Left ventricle myocardium inferior (tissue), 1 donor: ENCODE measurements around the gene FLII. TPM values are rescaled to one million over a fixed set of nuclear protein-coding genes. Genes with fewer than 3 reads are reported as not detected.

Source experiments
- DNase-seq: peaks from one replicate; pipeline ENCODE4 v3.0.0-alpha.2; 2020
- H3K27ac ChIP-seq: fragments of 200-600 bp; replicated peaks from 2 replicates; pipeline ENCODE4 v1.8.0; 2021
- H3K27me3 ChIP-seq: fragments of 200-600 bp; 2 replicates; pipeline ENCODE4 v1.8.0; 2021; ENCODE audit warnings: low read depth
- H3K36me3 ChIP-seq: fragments of 200-600 bp; 2 replicates; pipeline ENCODE4 v1.8.0; 2021
- H3K4me1 ChIP-seq: fragments of 200-600 bp; 2 replicates; pipeline ENCODE4 v1.8.0; 2021
- H3K4me3 ChIP-seq: fragments of 200-600 bp; 2 replicates; pipeline ENCODE4 v1.8.0; 2021; ENCODE audit warnings: mild to moderate bottlenecking, moderate library complexity
- H3K9me3 ChIP-seq: fragments of 200-600 bp; replicated peaks from 2 replicates; pipeline ENCODE4 v1.8.0; 2021
- intact Hi-C: fragments of 100-400 bp; cut with micrococcal nuclease; formaldehyde crosslinking; loops from one replicate; pipeline ENCODE4 v1.11.0; 2022
- total RNA-seq: library from RNA; stranded (reverse); fragmentation: NEBNext Ultra II Directional; extraction: Animal tissue kit (Norgen Biotek cat#: 25700); gene quantifications from one replicate; pipeline ENCODE4 v1.2.1, GENCODE V29; 2021
- TF ChIP-seq, protein P1 (sequence below): fragments of 200-600 bp; IDR thresholded peaks from 2 replicates; pipeline ENCODE4 v1.8.0; 2021; ENCODE audit warnings: antibody characterized with exemption, mild to moderate bottlenecking, borderline replicate concordance
- donor health status: DM: no; HTN: yes; CAD: no; lungs with severe emphysema.

Gene FLII
- total RNA-seq, 1 donor from 2014 or later: 257 TPM

DNA sequence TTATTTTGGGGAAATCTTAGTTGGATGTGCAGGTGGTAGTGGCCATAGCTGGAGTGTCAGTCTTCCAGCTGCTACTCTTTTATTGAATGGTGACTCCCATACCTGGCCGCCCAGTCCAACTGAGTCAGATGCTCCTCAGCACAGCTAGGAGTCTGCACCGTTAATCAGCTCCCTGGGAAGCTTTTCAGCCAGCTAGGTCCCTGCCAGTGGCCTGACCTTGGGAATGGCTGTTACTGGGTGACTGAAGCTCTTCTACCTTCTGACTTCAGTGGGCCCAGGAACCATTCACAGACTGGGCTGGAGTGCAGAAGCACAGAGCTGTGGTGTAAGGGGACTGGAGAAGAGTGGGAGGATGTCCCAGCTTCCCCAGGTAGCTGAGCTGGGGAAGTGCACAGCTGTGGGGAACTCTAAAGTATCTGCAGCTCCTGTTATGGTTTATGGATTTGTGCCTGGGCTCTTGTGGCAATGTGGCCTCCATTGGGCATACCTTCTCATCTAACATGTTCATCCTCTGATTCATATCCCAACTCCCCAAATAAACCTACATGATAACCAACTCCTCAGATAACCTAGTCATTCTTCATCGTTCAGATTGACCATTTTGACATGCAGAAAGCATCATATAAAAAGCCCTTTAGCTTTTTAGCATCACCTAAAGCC, 60.9 kb downstream of the FLII start:
- TF ChIP-seq, protein P1, sequence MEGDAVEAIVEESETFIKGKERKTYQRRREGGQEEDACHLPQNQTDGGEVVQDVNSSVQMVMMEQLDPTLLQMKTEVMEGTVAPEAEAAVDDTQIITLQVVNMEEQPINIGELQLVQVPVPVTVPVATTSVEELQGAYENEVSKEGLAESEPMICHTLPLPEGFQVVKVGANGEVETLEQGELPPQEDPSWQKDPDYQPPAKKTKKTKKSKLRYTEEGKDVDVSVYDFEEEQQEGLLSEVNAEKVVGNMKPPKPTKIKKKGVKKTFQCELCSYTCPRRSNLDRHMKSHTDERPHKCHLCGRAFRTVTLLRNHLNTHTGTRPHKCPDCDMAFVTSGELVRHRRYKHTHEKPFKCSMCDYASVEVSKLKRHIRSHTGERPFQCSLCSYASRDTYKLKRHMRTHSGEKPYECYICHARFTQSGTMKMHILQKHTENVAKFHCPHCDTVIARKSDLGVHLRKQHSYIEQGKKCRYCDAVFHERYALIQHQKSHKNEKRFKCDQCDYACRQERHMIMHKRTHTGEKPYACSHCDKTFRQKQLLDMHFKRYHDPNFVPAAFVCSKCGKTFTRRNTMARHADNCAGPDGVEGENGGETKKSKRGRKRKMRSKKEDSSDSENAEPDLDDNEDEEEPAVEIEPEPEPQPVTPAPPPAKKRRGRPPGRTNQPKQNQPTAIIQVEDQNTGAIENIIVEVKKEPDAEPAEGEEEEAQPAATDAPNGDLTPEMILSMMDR: no peak
- intact Hi-C loops: no loop called here
- DNase-seq: no peak
- H3K9me3 ChIP-seq: no peaks in the 10 kb centered on the region
- H3K4me3 ChIP-seq: no peak overlapping the region
- peak overlapping the region; percentile 33 for H3K27ac ChIP-seq
- peaks cover 39% of the 10 kb centered on the region for H3K36me3 ChIP-seq
- no peaks in the 10 kb centered on the region for H3K27me3 ChIP-seq
- peaks cover 99% of the 10 kb centered on the region for H3K4me1 ChIP-seq

GRCh38 chr17:18195246-18195645, 63.3 kb downstream of the FLII start:
- H3K27me3 ChIP-seq: no peaks in the 10 kb centered on the region
- H3K4me3 ChIP-seq: no peak overlapping the region
- H3K9me3 ChIP-seq: no peaks in the 10 kb centered on the region
- intact Hi-C loops: no loop called here
- DNase-seq: no peak
- H3K27ac ChIP-seq: no peak overlapping the region
- H3K36me3 ChIP-seq: peaks cover 35% of the 10 kb centered on the region
- H3K4me1 ChIP-seq: peaks cover 99% of the 10 kb centered on the region
- TF ChIP-seq, protein P1: no peak

Other genes with a start within 250 kb of the FLII start
- gene ATPAF2, start 219.6 kb downstream of the FLII start, total RNA-seq: 37.5 TPM
- 18.0 TPM for gene GID4, start 219.3 kb downstream of the FLII start, total RNA-seq
- gene DRG2, start 170.8 kb downstream of the FLII start, total RNA-seq: 20.2 TPM
- 0.25 TPM for gene MYO15A, start 150.0 kb downstream of the FLII start, total RNA-seq
- 179 TPM for gene ALKBH5, start 74.9 kb downstream of the FLII start, total RNA-seq
- 8.8 TPM for gene LLGL1, start 33.1 kb downstream of the FLII start, total RNA-seq
- 37.0 TPM for gene MIEF2, start 1.9 kb upstream of the FLII start, total RNA-seq
- 10.4 TPM for gene TOP3A, start 56.3 kb upstream of the FLII start, total RNA-seq
- 12.3 TPM for gene SMCR8, start 56.6 kb upstream of the FLII start, total RNA-seq
- 6.8 TPM for gene SHMT1, start 104.8 kb upstream of the FLII start, total RNA-seq
- not detected for gene EVPLL, start 119.0 kb upstream of the FLII start, total RNA-seq
- gene LGALS9C, start 218.1 kb upstream of the FLII start, total RNA-seq: not detected